ENCODE data around the gene TRIM72.

- TF ChIP-seq, protein P1, sequence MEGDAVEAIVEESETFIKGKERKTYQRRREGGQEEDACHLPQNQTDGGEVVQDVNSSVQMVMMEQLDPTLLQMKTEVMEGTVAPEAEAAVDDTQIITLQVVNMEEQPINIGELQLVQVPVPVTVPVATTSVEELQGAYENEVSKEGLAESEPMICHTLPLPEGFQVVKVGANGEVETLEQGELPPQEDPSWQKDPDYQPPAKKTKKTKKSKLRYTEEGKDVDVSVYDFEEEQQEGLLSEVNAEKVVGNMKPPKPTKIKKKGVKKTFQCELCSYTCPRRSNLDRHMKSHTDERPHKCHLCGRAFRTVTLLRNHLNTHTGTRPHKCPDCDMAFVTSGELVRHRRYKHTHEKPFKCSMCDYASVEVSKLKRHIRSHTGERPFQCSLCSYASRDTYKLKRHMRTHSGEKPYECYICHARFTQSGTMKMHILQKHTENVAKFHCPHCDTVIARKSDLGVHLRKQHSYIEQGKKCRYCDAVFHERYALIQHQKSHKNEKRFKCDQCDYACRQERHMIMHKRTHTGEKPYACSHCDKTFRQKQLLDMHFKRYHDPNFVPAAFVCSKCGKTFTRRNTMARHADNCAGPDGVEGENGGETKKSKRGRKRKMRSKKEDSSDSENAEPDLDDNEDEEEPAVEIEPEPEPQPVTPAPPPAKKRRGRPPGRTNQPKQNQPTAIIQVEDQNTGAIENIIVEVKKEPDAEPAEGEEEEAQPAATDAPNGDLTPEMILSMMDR (IDR thresholded peaks at IDR 0.05) = no peak
- TF ChIP-seq EZH2phosphoT487 (IDR thresholded peaks at IDR 0.05) = no peak
Observed at GRCh38 chr16:31190061-31190460, 23.9 kb upstream of the TRIM72 start.
